ENCODE measurements around the gene TBC1D21. TPM values are rescaled to one million over a fixed set of nuclear protein-coding genes. Genes with fewer than 3 reads are reported as not detected.

TBC1D21 gene
- total and polyA plus RNA-seq, 2 of the 8 experiments (the other 6 are each of a cell fraction or from before 2014, with no cell fraction given) = not detected

DNA sequence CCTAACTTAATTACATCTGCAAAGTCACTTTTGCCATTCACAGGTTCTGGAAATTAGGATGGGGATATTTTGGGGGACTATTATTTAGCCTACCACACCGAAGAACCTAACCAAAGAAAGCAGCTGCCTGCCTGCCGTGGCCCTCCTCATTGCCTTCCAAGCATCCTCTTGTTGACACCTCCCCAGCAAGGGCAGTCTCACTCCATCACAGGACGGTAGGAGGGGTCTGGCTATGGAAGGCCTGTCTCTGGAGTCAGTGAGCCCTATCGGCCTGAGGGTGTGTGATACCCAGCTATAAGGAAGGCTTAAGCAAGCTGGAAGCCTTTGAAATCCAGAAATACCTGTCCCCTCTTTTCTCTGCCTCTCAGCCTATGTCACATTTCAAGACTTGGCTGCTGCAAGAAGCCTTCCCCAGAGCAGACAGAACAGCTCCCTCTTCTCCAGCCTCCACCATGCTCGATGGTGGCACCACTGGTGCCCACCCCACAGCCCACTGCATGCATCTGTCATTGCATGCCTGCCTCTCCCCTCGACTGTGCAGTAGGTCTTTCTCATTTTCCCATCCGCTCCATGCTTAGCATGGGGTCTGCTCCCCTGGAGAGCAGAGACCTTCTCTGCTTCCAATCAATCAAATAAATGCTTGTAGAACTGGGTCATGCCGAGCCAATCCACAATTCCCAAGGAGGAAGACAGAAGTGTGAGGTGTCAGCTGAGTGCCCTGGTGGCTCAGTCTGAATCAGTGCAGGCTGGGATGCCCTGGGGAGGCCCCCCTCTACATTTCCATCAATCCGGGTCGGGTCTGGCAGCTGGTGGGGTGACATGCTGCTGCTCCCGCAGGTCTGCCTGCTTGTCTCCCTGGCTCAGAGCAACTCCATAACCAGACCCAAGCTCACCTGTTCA lies 29.0 kb downstream of the TBC1D21 start:
- FAIRE-seq (no peak), DNase-seq (ENCODE audit: low read depth in 1 of 2, low spot score in 2 of 2) (no peak)
- H3K18ac ChIP-seq (ENCODE audit: extremely low read depth, low read length) = no peak overlapping the region
- H2AFZ ChIP-seq (ENCODE audit: low read length) = no peak overlapping the region
- H4K20me1 ChIP-seq (replicated peaks in 1 of 2; ENCODE audit: control insufficient read depth in 1 of 2, insufficient read depth in 2 of 2, low read length in 2 of 2) = no peaks in the 10 kb centered on the region
- H3K79me2 ChIP-seq (ENCODE audit: control insufficient read depth in 1 of 2, insufficient read depth in 2 of 2, low read length in 2 of 2) = no peaks in the 10 kb centered on the region
- no peak overlapping the region; the same call in 1 of the 2 replicates for H2BK15ac ChIP-seq (ENCODE audit: low read length)
- no peaks in the 10 kb centered on the region for H3K9me3 ChIP-seq (ENCODE audit: insufficient read depth in 2 of 2, low read depth in 1 of 2, low read length in 1 of 2)
- H4K8ac ChIP-seq (ENCODE audit: extremely low read depth, insufficient read depth, low read length) = no peak overlapping the region
- no peak overlapping the region for H3K4me2 ChIP-seq (ENCODE audit: insufficient read depth in 1 of 2, low read depth in 2 of 2, low read length in 2 of 2)
- H2AK5ac ChIP-seq (ENCODE audit: low read depth, low read length) = no peak overlapping the region
- no peak overlapping the region for H3K23ac ChIP-seq (ENCODE audit: insufficient read length)
- H3K4me3 ChIP-seq (ENCODE audit: extremely low read depth in 1 of 4, insufficient read depth in 2 of 4, low read depth in 3 of 4, low read length in 4 of 4) = no peak overlapping the region
- H4K91ac ChIP-seq (replicated peaks; ENCODE audit: insufficient read length, low read length) = no peak overlapping the region
- H3K4me1 ChIP-seq (replicated peaks in 1 of 4; ENCODE audit: control insufficient read depth in 3 of 4, insufficient read depth in 4 of 4, low read length in 3 of 4) = peaks cover 0 to 3% (median 1%) of the 10 kb centered on the region in 4 experiments; a peak in 3 of 7 replicates
- H3K4ac ChIP-seq (replicated peaks; ENCODE audit: insufficient read length, low read depth, low read length) = no peak overlapping the region
- H2BK12ac ChIP-seq (ENCODE audit: low read depth, low read length) = 0 out of 2 replicates have a peak overlapping the region, but pooled peaks have one; percentile 18
- no peak overlapping the region for H3K27ac ChIP-seq (ENCODE audit: low read depth, low read length)
- no peak overlapping the region for H3K9ac ChIP-seq (replicated peaks in 1 of 4; ENCODE audit: extremely low read depth in 1 of 4, low read depth in 3 of 4, low read length in 3 of 4)
- H3K79me1 ChIP-seq (ENCODE audit: low read depth, low read length) = no peaks in the 10 kb centered on the region
- TF ChIP-seq RXRA (IDR thresholded peaks at IDR 0.05; ENCODE audit: insufficient read depth, low read depth, low read length) (no peak), SRF (IDR thresholded peaks at IDR 0.05; ENCODE audit: low read depth, low read length) (no peak), SP4 (IDR thresholded peaks at IDR 0.05; ENCODE audit: low read length) (no peak), CTCF (IDR thresholded peaks at IDR 0.05; ENCODE audit: control extremely low read depth in 1 of 3, insufficient read depth in 1 of 3, low read depth in 1 of 3, low read length in 3 of 3) (no peak), CREB1 (IDR thresholded peaks at IDR 0.05) (no peak), KDM5A (IDR thresholded peaks at IDR 0.05; ENCODE audit: low read length) (no peak), EGR1 (IDR thresholded peaks at IDR 0.05; ENCODE audit: borderline replicate concordance, low read depth, low read length) (no peak)
- ChIA-PET POLR2A (ENCODE audit: partially characterized antibody) (interaction anchor here (1.1 kb wide), 1 partner anchor 8 kb away, joined by 3 read pairs; no protein-coding TSS in a partner anchor), CTCF (ENCODE audit: partially characterized antibody) (interaction anchor here (0.6 to 3.9 kb wide), 10 partner anchors 9 to 182 kb away, joined by 3 to 23 read pairs (median 4); partner anchors contain the start of gene TBC1D21)
- H2BK120ac ChIP-seq (replicated peaks; ENCODE audit: low read depth, low read length) = no peak overlapping the region
- H2BK5ac ChIP-seq (ENCODE audit: low read depth, low read length) = no peak overlapping the region; the same call in 1 of the 2 replicates
- no peak overlapping the region for H3K56ac ChIP-seq (replicated peaks; ENCODE audit: insufficient read length, low read depth, low read length)
- H3K27me3 ChIP-seq (replicated peaks in 1 of 4; ENCODE audit: control insufficient read depth in 3 of 4, extremely low read depth in 1 of 4, insufficient read depth in 3 of 4, low read length in 3 of 4) = no peaks in the 10 kb centered on the region
- H3K36me3 ChIP-seq (ENCODE audit: control insufficient read depth in 2 of 4, insufficient read depth in 4 of 4, low read length in 3 of 4) = no peaks in the 10 kb centered on the region
- H2BK20ac ChIP-seq (ENCODE audit: low read length) = no peak overlapping the region
- H4K5ac ChIP-seq (ENCODE audit: insufficient read length, low read depth, low read length) = no peak overlapping the region
- no peak overlapping the region for H3K14ac ChIP-seq (ENCODE audit: insufficient read length)
- H3K23me2 ChIP-seq (ENCODE audit: low read depth, low read length) = no peaks in the 10 kb centered on the region; the same call in 1 of the 2 replicates
- 85% methylated on average over 11 of the region's 11 CpGs; no CpG with 5 or more reads in 1 of the 2 experiments for WGBS, 2 experiments (ENCODE audit: extremely low coverage in 1 of 2, insufficient coverage in 1 of 2, insufficient read length in 1 of 2, insufficient replicate concordance in 2 of 2, low coverage in 1 of 2, low lambda C conversion rate in 2 of 2, missing lambda C conversion rate in 1 of 2)

Measured in H1 (cell line).